Mesothelial cell of epicardium (in vitro differentiated cells): Measurements from ENCODE around the gene PRX. TPM values are rescaled to one million over a fixed set of nuclear protein-coding genes. Genes with fewer than 3 reads are reported as not detected.

Experiments
- microRNA-seq: library from miRNA; unstranded; fragments of <30 nt; microRNA quantifications from one replicate; pipeline ENCODE4 v1.2.0, GENCODE V29; 2021; ENCODE audit warnings: inconsistent platforms, mixed read lengths
- total RNA-seq: library from RNA; stranded (reverse); gene quantifications from 3 replicates; pipeline ENCODE4 v1.2.1, GENCODE V29; 2021

PRX gene
- total RNA-seq, 1 donor from 2014 or later = 5.2 TPM

Small RNA genes within 50 kb of the gene (microRNA-seq; reads per million reads assigned to microRNA genes)
- gene MIR6796 = not detected

Other genes starting within 250 kb of the PRX start
- 30.7 to 32.7 TPM (median 31.4 TPM) in 3 replicates for gene MAP3K10, start 222.0 kb downstream of the PRX start, total RNA-seq
- not detected in 3 replicates for gene TTC9B, start 195.0 kb downstream of the PRX start, total RNA-seq
- gene CCNP, start 186.7 kb downstream of the PRX start, total RNA-seq = 0.98 to 1.8 TPM (median 1.0 TPM) in 3 replicates
- gene AKT2, start 128.0 kb downstream of the PRX start, total RNA-seq = 192 to 200 TPM (median 194 TPM) in 3 replicates
- gene C19orf47, start 65.0 kb downstream of the PRX start, total RNA-seq = 15.3 to 17.8 TPM (median 16.3 TPM) in 3 replicates
- gene PLD3, start 64.7 kb downstream of the PRX start, total RNA-seq = 369 to 379 TPM (median 376 TPM) in 3 replicates
- gene HIPK4, start 23.2 kb downstream of the PRX start, total RNA-seq = 0.20 to 0.32 TPM (median 0.31 TPM) in 3 replicates
- gene SERTAD1, start 12.6 kb upstream of the PRX start, total RNA-seq = 10.7 to 11.0 TPM (median 10.8 TPM) in 3 replicates
- 70.0 to 75.5 TPM (median 70.5 TPM) in 3 replicates for gene SERTAD3, start 31.0 kb upstream of the PRX start, total RNA-seq
- 38.5 to 42.7 TPM (median 42.2 TPM) in 3 replicates for gene BLVRB, start 52.4 kb upstream of the PRX start, total RNA-seq
- 1.5 to 3.4 TPM (median 1.7 TPM) in 3 replicates for gene SPTBN4, start 53.6 kb upstream of the PRX start, total RNA-seq
- 60.9 to 65.3 TPM (median 61.6 TPM) in 3 replicates for gene SHKBP1, start 163.5 kb upstream of the PRX start, total RNA-seq
- gene LTBP4, start 188.0 kb upstream of the PRX start, total RNA-seq = 341 to 364 TPM (median 344 TPM) in 3 replicates